Endothelial cell of umbilical vein (primary cell): ENCODE results near the gene ROPN1B.
"Not testable (repeated sequence)": the region's sequence is repeated elsewhere in the genome, so short reads cannot be mapped to it uniquely, and the experiment has no call there.

Experiments
- GATA2 ChIP-seq: IDR thresholded peaks from 2 replicates; pipeline ENCODE4 v1.7.0; 2011; ENCODE audit warnings: low read depth, mild to moderate bottlenecking, moderate library complexity, mixed read lengths, low read length; ENCODE audit not compliant: insufficient read length, insufficient read depth
- POLR2A ChIP-seq: IDR thresholded peaks from 2 replicates; pipeline ENCODE4 v1.6.1; 2012; ENCODE audit warnings: low read depth, mild to moderate bottlenecking, control low read depth, low read length
- TF ChIP-seq, protein P1 (sequence below), 2 donors: IDR thresholded peaks; 1 replicate in 1 of 2; 2 replicates in 1 of 2; pipeline ENCODE4 v1.5.1; 2011; ENCODE audit warnings: low read length in 2 of 2, mild to moderate bottlenecking in 2 of 2, moderate library complexity in 2 of 2, control low read depth in 1 of 2, inconsistent platforms in 1 of 2, low read depth in 1 of 2; ENCODE audit not compliant: insufficient read depth in 1 of 2; ENCODE audit errors: extremely low read depth in 1 of 2
- TF ChIP-seq, protein P2 (sequence below): IDR thresholded peaks from 2 replicates; pipeline ENCODE4 v1.6.1; 2011; ENCODE audit not compliant: insufficient read depth, insufficient read length

DNA sequence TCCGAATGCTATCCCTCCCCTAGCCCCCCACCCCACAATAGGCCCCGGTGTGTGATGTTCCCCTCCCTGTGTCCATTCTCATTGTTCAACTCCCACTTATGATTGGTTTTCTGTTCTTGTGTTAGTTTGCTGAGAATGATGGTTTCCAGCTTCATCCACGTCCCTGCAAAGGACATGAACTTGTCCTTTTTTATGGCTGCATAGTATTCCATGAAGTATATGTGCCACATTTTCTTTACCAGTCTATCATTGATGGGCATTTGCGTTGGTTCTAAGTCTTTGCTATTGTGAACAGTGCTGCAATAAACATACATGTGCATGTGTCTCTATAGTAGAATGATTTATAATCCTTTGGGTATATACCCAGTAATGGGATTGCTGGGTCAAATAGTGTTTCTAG, 12.0 kb upstream of the ROPN1B start:
- TF ChIP-seq, protein P1, sequence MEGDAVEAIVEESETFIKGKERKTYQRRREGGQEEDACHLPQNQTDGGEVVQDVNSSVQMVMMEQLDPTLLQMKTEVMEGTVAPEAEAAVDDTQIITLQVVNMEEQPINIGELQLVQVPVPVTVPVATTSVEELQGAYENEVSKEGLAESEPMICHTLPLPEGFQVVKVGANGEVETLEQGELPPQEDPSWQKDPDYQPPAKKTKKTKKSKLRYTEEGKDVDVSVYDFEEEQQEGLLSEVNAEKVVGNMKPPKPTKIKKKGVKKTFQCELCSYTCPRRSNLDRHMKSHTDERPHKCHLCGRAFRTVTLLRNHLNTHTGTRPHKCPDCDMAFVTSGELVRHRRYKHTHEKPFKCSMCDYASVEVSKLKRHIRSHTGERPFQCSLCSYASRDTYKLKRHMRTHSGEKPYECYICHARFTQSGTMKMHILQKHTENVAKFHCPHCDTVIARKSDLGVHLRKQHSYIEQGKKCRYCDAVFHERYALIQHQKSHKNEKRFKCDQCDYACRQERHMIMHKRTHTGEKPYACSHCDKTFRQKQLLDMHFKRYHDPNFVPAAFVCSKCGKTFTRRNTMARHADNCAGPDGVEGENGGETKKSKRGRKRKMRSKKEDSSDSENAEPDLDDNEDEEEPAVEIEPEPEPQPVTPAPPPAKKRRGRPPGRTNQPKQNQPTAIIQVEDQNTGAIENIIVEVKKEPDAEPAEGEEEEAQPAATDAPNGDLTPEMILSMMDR (IDR thresholded peaks at IDR 0.05; ENCODE audit: extremely low read depth in 1 of 2, insufficient read depth in 1 of 2, low read depth in 1 of 2, low read length in 2 of 2): not testable (repeated sequence)
- TF ChIP-seq, protein P2, sequence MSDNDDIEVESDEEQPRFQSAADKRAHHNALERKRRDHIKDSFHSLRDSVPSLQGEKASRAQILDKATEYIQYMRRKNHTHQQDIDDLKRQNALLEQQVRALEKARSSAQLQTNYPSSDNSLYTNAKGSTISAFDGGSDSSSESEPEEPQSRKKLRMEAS: not testable (repeated sequence)
- not testable (repeated sequence) for TF ChIP-seq GATA2, POLR2A
